PC-9 (cell line): ENCODE measurements around the gene ZNF780A. TPM values are rescaled to one million over a fixed set of nuclear protein-coding genes. Genes with fewer than 3 reads are reported as not detected.
"Not testable (repeated sequence)": the region's sequence is repeated elsewhere in the genome, so short reads cannot be mapped to it uniquely, and the experiment has no call there.

ENCODE experiments used
- BruUV-seq: library from RNA; stranded (reverse); fragments of 400-500 nt; replicated peaks from 2 replicates; lab custom pipeline; 2021; lab: Mats Ljungman, UMichigan
- CTCF ChIA-PET: fragments of 300-600 bp; sonication (Branson Sonifier 250); formaldehyde crosslinking; loops from one replicate; lab custom pipeline; 2022; ENCODE audit warnings: antibody characterized with exemption; lab: Charles Lee
- POLR2A ChIA-PET: fragments of 300-600 bp; sonication (Branson Sonifier 250); formaldehyde crosslinking; loops from one replicate; lab custom pipeline; 2022; ENCODE audit warnings: antibody characterized with exemption; ENCODE audit not compliant: unreplicated experiment; lab: Charles Lee
- DNase-seq, 2 experiments: peaks; one replicate each; pipeline versions ENCODE4 v3.0.0 to v3.0.0-alpha.2; 2015 to 2022; ENCODE audit warnings: mixed read lengths in 1 of 2
- H2AFZ ChIP-seq: fragments of 200-600 bp; sonication (generic); 2 replicates; pipeline ENCODE4 v1.8.1; 2017; ENCODE audit warnings: antibody characterized with exemption
- H3F3A ChIP-seq: fragments of 200-600 bp; sonication (generic); 2 replicates; pipeline ENCODE4 v1.8.1; 2017; ENCODE audit warnings: antibody characterized with exemption, mild to moderate bottlenecking, low read depth; ENCODE audit not compliant: insufficient read depth
- H3K27ac ChIP-seq: fragments of 200-600 bp; sonication (generic); 2 replicates; pipeline ENCODE4 v1.6.1; 2016; ENCODE audit warnings: mixed run types
- H3K27me3 ChIP-seq: fragments of 200-600 bp; sonication (generic); 2 replicates; pipeline ENCODE4 v1.6.1; 2016; ENCODE audit warnings: low read depth, mixed run types; ENCODE audit not compliant: insufficient read depth
- H3K36me3 ChIP-seq: fragments of 200-600 bp; sonication (generic); 2 replicates; pipeline ENCODE4 v1.6.1; 2016; ENCODE audit warnings: low read depth, mixed run types
- H3K4me1 ChIP-seq: fragments of 200-600 bp; sonication (generic); replicated peaks from 2 replicates; pipeline ENCODE4 v1.6.1; 2016; ENCODE audit warnings: mixed run types; ENCODE audit not compliant: insufficient read depth
- H3K4me2 ChIP-seq: fragments of 200-600 bp; sonication (generic); 2 replicates; pipeline ENCODE4 v1.6.1; 2017; ENCODE audit warnings: mixed run types
- H3K4me3 ChIP-seq: fragments of 200-600 bp; sonication (generic); 2 replicates; pipeline ENCODE4 v1.6.1; 2016; ENCODE audit warnings: mixed run types
- H3K79me2 ChIP-seq: fragments of 200-600 bp; sonication (generic); 2 replicates; pipeline ENCODE4 v1.6.1; 2017; ENCODE audit warnings: low read depth, mixed run types
- H3K9me2 ChIP-seq: fragments of 200-600 bp; sonication (generic); 2 replicates; pipeline ENCODE4 v1.8.1; 2017; ENCODE audit warnings: mild to moderate bottlenecking; ENCODE audit not compliant: insufficient read depth
- H3K9me3 ChIP-seq: fragments of 200-600 bp; sonication (generic); 2 replicates; pipeline ENCODE4 v1.8.1; 2016; ENCODE audit warnings: low read depth; ENCODE audit not compliant: insufficient read depth
- H4K20me1 ChIP-seq: fragments of 200-600 bp; sonication (generic); 2 replicates; pipeline ENCODE4 v1.8.1; 2017; ENCODE audit not compliant: insufficient read depth
- CTCF ChIP-seq: fragments of 200-600 bp; sonication (generic); conservative IDR thresholded peaks from 2 replicates; pipeline ENCODE4 v1.6.1; 2017; ENCODE audit warnings: mixed run types, antibody characterized with exemption, mild to moderate bottlenecking, moderate library complexity
- EZH2 ChIP-seq: fragments of 200-600 bp; sonication (generic); IDR thresholded peaks from 2 replicates; pipeline ENCODE4 v1.8.0; 2017; ENCODE audit warnings: antibody characterized with exemption, low read depth
- intact Hi-C: fragments of 100-400 bp; cut with micrococcal nuclease; formaldehyde crosslinking; loops from one replicate; pipeline ENCODE4 v1.10.0; 2022; ENCODE audit not compliant: unreplicated experiment
- total RNA-seq: library from RNA; stranded (reverse); gene quantifications from 2 replicates; pipeline ENCODE4 v1.2.3, GENCODE V29; 2021

The ZNF780A gene
- total RNA-seq, 1 experiment from 2014 or later: 15.5 TPM

GRCh38 chr19:40053491-40053890, 37.3 kb downstream of the ZNF780A start:
- Histone ChIP-seq H3K4me1 (no peaks in the 10 kb centered on the region; the same call in 1 of the 2 replicates), H3K4me2 (no peak overlapping the region), H3K4me3 (no peak overlapping the region), H4K20me1 (no peaks in the 10 kb centered on the region), H3K79me2 (peaks cover 7% of the 10 kb centered on the region; the same call in 1 of the 2 replicates), H3K27me3 (no peaks in the 10 kb centered on the region), H3K36me3 (peaks cover 3% of the 10 kb centered on the region; the same call in 1 of the 2 replicates), H3K27ac (no peak overlapping the region), H2AFZ (no peak overlapping the region), H3K9me2 (no peaks in the 10 kb centered on the region), H3F3A (no peaks in the 10 kb centered on the region), H3K9me3 (peaks cover 23% of the 10 kb centered on the region)
- ChIA-PET CTCF (no interaction called here), POLR2A (no interaction called here)
- DNase-seq: no peak
- intact Hi-C loops: no loop called here
- BruUV-seq: no TSS peak
- TF ChIP-seq CTCF: no peak
- TF ChIP-seq EZH2: no peak

- Histone ChIP-seq H3K36me3 (peaks cover 29% of the 10 kb centered on the region), H3K9me3 (peaks cover 45% of the 10 kb centered on the region)
- H3K9me2 ChIP-seq, H3K4me1 ChIP-seq, H3F3A ChIP-seq, H2AFZ ChIP-seq, DNase-seq, H3K27ac ChIP-seq, intact Hi-C loops, H4K20me1 ChIP-seq, POLR2A ChIA-PET, H3K4me2 ChIP-seq, CTCF ChIA-PET, H3K4me3 ChIP-seq, H3K79me2 ChIP-seq, H3K27me3 ChIP-seq, BruUV-seq: not testable (repeated sequence)
Observed at GRCh38 chr19:40041718-40042117, 49.0 kb downstream of the ZNF780A start.

DNA sequence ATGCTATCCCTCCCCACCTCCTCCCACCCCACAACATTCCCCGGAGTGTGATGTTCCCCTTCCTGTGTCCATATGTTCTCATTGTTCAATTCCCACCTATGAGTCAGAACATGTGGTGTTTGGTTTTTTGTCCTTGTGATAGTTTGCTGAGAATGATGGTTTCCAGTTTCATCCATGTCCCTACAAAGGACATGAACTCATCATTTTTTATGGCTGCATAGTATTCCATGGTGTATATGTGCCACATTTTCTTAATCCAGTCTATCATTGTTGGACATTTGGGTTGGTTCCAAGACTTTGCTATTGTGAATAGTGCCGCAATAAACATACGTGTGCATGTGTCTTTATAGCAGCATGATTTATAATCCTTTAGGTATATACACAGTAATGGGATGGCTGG, 52.7 kb downstream of the ZNF780A start:
- POLR2A ChIA-PET, H3K4me1 ChIP-seq, H3K4me3 ChIP-seq, H3K36me3 ChIP-seq, H3K4me2 ChIP-seq, H3K27me3 ChIP-seq, DNase-seq, BruUV-seq, intact Hi-C loops, H3F3A ChIP-seq, H3K79me2 ChIP-seq, H3K9me2 ChIP-seq, H4K20me1 ChIP-seq, CTCF ChIA-PET, H2AFZ ChIP-seq, H3K27ac ChIP-seq: not testable (repeated sequence)
- peaks cover 60% of the 10 kb centered on the region for H3K9me3 ChIP-seq

- H3K27me3 ChIP-seq: no peaks in the 10 kb centered on the region
- TF ChIP-seq EZH2: no peak
- TF ChIP-seq CTCF: no peak
- intact Hi-C loops: no loop called here
- ChIA-PET CTCF (no interaction called here), POLR2A (no interaction called here)
- no TSS peak for BruUV-seq
- H3K27ac ChIP-seq: no peak overlapping the region
- H3K9me2 ChIP-seq: no peaks in the 10 kb centered on the region
- peaks cover 67% of the 10 kb centered on the region for H3K9me3 ChIP-seq
- no peaks in the 10 kb centered on the region for H3K4me1 ChIP-seq
- DNase-seq: no peak
- 0 out of 2 replicates have a peak, but pooled peaks cover 4% of the 10 kb centered on the region for H3K36me3 ChIP-seq
- H3F3A ChIP-seq: no peaks in the 10 kb centered on the region
- no peak overlapping the region for H3K4me2 ChIP-seq
- H3K4me3 ChIP-seq: no peak overlapping the region
- no peak overlapping the region for H2AFZ ChIP-seq
- H3K79me2 ChIP-seq: no peaks in the 10 kb centered on the region
- no peaks in the 10 kb centered on the region for H4K20me1 ChIP-seq
Observed at GRCh38 chr19:40035996-40036395, 54.7 kb downstream of the ZNF780A start.
